ENCODE data around the gene ZNF45.

GRCh38 chr19:43895727-43896308 is 39.3 kb downstream of the ZNF45 start:
- no peak for TF ChIP-seq FOXK2 (IDR thresholded peaks at IDR 0.05)
- no peak for TF ChIP-seq TARDBP (IDR thresholded peaks at IDR 0.05)
- TF ChIP-seq L3MBTL2 (conservative IDR thresholded peaks at IDR 0.05): no peak
- TF ChIP-seq PKNOX1 (IDR thresholded peaks at IDR 0.05): no peak
- no peak for TF ChIP-seq BHLHE40 (IDR thresholded peaks at IDR 0.05; ENCODE audit: borderline replicate concordance)
- no peak for TF ChIP-seq SUZ12 (IDR thresholded peaks at IDR 0.05)
- no peak for TF ChIP-seq ARNT (IDR thresholded peaks at IDR 0.05)

Data from HEK293T (cell line).